Measurements from ENCODE around the gene SYCP2L. TPM values are rescaled to one million over a fixed set of nuclear protein-coding genes. Genes with fewer than 3 reads are reported as not detected.
"Not testable (repeated sequence)": the region's sequence is repeated elsewhere in the genome, so short reads cannot be mapped to it uniquely, and the experiment has no call there.

Gene SYCP2L
- total RNA-seq, 1 donor = 0.36 TPM

GRCh38 chr6:10850728-10851127 lies 36.1 kb upstream of the SYCP2L start:
- no peak overlapping the region for H3K27ac ChIP-seq (ENCODE audit: low read depth, low read length)
- no peak for TF ChIP-seq CTCF (IDR thresholded peaks at IDR 0.05; ENCODE audit: extremely low read depth, low read depth, low read length)
- H3K4me3 ChIP-seq (ENCODE audit: insufficient read depth, low read length) = no peak overlapping the region
- no peak for DNase-seq (ENCODE audit: insufficient read length, low spot score, missing footprints)
- no peaks in the 10 kb centered on the region for H4K20me1 ChIP-seq (ENCODE audit: insufficient read depth, low read length)
- no peak overlapping the region for H3K4me2 ChIP-seq (ENCODE audit: insufficient read depth, low read length)
- no peaks in the 10 kb centered on the region for H3K36me3 ChIP-seq (ENCODE audit: insufficient read depth, low read length)
- no peaks in the 10 kb centered on the region for H3K9me3 ChIP-seq (ENCODE audit: low read depth, low read length)
- no peaks in the 10 kb centered on the region for H3K4me1 ChIP-seq (ENCODE audit: insufficient read depth, low read length)
- no peaks in the 10 kb centered on the region for H3K27me3 ChIP-seq (ENCODE audit: insufficient read depth, low read length)
- no peak overlapping the region for H2AFZ ChIP-seq (ENCODE audit: low read length)
- no peaks in the 10 kb centered on the region for H3K79me2 ChIP-seq (ENCODE audit: insufficient read depth, low read length)

DNA sequence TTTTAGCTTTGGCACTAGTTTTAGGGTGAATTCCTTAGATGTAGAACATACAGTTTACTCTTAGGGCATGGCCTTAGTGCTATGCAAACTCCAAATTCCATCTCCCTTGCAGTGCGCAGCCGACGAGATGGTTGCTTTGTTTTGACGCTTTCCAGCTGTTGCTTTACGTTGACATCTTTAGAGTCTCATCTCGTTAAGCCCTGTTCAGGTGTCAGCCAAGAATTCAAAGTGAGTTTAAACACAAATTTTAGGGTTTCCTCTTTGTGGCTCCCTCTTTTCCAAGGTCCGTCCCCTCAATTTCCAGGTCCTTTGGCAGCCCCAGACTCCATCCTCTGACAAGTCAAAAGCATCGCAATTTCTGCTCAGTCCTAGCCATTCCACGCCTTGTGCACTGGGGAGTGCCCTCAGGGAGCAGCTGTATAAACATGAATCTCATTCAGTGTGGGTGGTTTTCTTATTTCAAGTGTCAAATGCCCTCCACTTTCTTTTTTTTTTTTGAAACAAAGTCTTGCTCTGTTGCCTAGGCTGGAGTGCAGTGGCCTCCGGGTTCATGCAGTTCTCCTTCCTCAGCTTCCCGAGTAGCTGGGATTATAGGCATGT lies 34.4 kb upstream of the SYCP2L start:
- Histone ChIP-seq H3K79me2 (ENCODE audit: insufficient read depth, low read length) (no peaks in the 10 kb centered on the region), H3K36me3 (ENCODE audit: insufficient read depth, low read length) (no peaks in the 10 kb centered on the region), H3K4me3 (ENCODE audit: insufficient read depth, low read length) (no peak overlapping the region), H3K4me1 (ENCODE audit: insufficient read depth, low read length) (no peaks in the 10 kb centered on the region), H3K4me2 (ENCODE audit: insufficient read depth, low read length) (no peak overlapping the region), H3K27me3 (ENCODE audit: insufficient read depth, low read length) (no peaks in the 10 kb centered on the region), H3K27ac (ENCODE audit: low read depth, low read length) (no peak overlapping the region), H2AFZ (ENCODE audit: low read length) (no peak overlapping the region), H4K20me1 (ENCODE audit: insufficient read depth, low read length) (no peaks in the 10 kb centered on the region), H3K9me3 (ENCODE audit: low read depth, low read length) (no peaks in the 10 kb centered on the region)
- no peak for DNase-seq (ENCODE audit: insufficient read length, low spot score, missing footprints)
- no peak for TF ChIP-seq CTCF (IDR thresholded peaks at IDR 0.05; ENCODE audit: extremely low read depth, low read depth, low read length)

GRCh38 chr6:10853849-10854300 lies 33.0 kb upstream of the SYCP2L start:
- not testable (repeated sequence) for DNase-seq (ENCODE audit: insufficient read length, low spot score, missing footprints); H3K4me3 ChIP-seq (ENCODE audit: insufficient read depth, low read length); H4K20me1 ChIP-seq (ENCODE audit: insufficient read depth, low read length); H3K36me3 ChIP-seq (ENCODE audit: insufficient read depth, low read length); H3K27me3 ChIP-seq (ENCODE audit: insufficient read depth, low read length); H3K79me2 ChIP-seq (ENCODE audit: insufficient read depth, low read length); H3K27ac ChIP-seq (ENCODE audit: low read depth, low read length); H3K4me1 ChIP-seq (ENCODE audit: insufficient read depth, low read length); H3K9me3 ChIP-seq (ENCODE audit: low read depth, low read length); H3K4me2 ChIP-seq (ENCODE audit: insufficient read depth, low read length); H2AFZ ChIP-seq (ENCODE audit: low read length)

GRCh38 chr6:10854922-10855632 lies 31.8 kb upstream of the SYCP2L start:
- Histone ChIP-seq H2AFZ (ENCODE audit: low read length) (no peak overlapping the region), H3K27ac (ENCODE audit: low read depth, low read length) (no peak overlapping the region), H3K27me3 (ENCODE audit: insufficient read depth, low read length) (no peaks in the 10 kb centered on the region), H3K79me2 (ENCODE audit: insufficient read depth, low read length) (no peaks in the 10 kb centered on the region), H3K4me1 (ENCODE audit: insufficient read depth, low read length) (no peaks in the 10 kb centered on the region), H3K36me3 (ENCODE audit: insufficient read depth, low read length) (no peaks in the 10 kb centered on the region), H3K9me3 (ENCODE audit: low read depth, low read length) (no peaks in the 10 kb centered on the region), H4K20me1 (ENCODE audit: insufficient read depth, low read length) (no peaks in the 10 kb centered on the region), H3K4me2 (ENCODE audit: insufficient read depth, low read length) (no peak overlapping the region), H3K4me3 (ENCODE audit: insufficient read depth, low read length) (no peak overlapping the region)
- no peak for TF ChIP-seq CTCF (IDR thresholded peaks at IDR 0.05; ENCODE audit: extremely low read depth, low read depth, low read length)
- DNase-seq (ENCODE audit: insufficient read length, low spot score, missing footprints) = no peak
